HG03469 (cell line): ENCODE data around the gene IGF2.

Source experiments
- ATAC-seq: cut with Tn5 transposase; IDR thresholded peaks from one replicate; pipeline ENCODE4 v1.9.1; 2021; ENCODE audit warnings: mild to moderate bottlenecking, moderate library complexity, moderate number of reproducible peaks; ENCODE audit not compliant: unreplicated experiment

IGF2 gene

DNA sequence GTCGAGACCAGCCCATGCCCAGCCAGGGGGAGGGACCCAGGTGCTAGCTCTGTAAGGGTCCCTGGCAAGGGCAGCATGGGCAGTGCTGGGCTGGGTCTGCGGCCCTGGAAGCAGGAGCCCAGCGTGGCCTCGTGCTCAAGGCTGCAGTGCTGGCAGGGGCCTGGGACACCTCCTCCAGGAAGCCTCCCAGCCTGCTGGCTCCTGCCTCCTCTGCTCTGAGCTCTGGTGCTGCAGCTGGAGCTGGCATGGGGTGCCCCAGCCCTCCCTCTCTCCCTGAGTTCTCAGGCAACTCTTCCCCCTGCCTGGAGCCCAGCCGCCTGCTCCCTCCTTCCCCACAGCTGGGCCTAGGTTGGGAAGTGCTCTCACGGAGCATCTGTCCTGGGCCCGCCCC lies 15.0 kb upstream of the IGF2 start:
- no peak for ATAC-seq

DNA sequence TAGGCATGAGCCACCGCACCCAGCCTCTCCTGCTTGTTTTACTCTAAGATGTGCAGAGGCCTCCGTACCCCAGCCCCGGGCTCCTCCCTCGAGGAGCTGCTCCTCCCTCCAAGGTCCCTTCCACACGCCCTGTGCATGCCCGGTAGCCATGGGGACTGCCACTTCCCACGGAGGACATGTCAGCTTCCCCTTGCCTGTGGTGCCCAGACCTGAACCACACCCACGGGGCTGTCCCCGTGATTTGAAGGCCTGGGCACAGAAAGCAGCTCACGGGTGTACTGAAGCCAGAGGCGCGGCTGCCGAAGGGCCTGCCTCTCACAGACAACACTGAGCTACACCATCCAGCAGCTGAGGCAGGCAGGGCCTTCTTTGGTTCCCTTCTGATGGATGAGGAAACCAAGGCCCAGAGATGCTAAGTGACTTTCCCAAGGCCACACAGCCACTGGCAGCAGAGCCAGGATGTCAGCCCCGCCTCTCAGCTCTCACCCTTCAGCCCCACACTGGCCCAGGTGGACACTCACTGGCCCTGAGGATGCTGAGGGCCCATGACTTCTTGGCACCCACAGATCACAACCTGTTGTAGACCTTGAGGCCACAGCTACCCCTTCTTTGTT lies 14.5 kb upstream of the IGF2 start:
- ATAC-seq = no peak

DNA sequence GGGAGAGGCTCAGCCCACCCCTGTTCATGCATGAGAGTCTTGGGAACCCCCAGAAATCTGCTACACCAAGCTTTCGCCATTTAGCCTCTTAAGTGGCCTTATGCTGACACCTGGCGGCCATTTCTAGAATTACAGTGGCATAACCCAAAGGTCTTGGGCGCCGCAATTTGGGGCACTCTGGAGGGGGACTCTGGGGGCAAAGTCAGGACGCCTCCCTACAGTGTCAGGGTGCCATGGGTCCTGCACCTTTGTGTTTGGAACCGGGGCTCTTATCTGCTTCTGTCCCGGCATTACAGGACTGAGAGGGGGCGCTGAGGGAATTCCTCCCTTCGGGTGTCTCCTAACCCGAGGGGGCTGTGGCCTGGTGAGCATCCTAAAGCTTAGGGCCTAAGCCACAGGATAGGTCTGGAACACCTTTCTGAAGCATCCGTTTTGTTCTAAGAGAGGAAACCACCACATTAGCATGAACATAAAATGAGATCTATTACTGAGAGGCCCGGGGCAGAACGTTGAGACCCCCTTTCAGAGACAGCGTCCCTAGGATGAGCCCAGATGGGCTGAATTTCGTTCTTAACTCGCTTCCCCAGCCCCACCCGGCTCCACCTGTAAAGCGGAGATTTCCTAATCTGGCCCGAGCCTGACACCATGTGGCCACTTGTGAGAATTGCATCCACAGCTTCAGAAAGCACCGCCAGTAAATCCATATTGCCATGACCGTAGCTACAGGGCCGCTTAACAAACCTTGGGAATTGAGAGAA lies 12.5 kb upstream of the IGF2 start:
- ATAC-seq = no peak

DNA sequence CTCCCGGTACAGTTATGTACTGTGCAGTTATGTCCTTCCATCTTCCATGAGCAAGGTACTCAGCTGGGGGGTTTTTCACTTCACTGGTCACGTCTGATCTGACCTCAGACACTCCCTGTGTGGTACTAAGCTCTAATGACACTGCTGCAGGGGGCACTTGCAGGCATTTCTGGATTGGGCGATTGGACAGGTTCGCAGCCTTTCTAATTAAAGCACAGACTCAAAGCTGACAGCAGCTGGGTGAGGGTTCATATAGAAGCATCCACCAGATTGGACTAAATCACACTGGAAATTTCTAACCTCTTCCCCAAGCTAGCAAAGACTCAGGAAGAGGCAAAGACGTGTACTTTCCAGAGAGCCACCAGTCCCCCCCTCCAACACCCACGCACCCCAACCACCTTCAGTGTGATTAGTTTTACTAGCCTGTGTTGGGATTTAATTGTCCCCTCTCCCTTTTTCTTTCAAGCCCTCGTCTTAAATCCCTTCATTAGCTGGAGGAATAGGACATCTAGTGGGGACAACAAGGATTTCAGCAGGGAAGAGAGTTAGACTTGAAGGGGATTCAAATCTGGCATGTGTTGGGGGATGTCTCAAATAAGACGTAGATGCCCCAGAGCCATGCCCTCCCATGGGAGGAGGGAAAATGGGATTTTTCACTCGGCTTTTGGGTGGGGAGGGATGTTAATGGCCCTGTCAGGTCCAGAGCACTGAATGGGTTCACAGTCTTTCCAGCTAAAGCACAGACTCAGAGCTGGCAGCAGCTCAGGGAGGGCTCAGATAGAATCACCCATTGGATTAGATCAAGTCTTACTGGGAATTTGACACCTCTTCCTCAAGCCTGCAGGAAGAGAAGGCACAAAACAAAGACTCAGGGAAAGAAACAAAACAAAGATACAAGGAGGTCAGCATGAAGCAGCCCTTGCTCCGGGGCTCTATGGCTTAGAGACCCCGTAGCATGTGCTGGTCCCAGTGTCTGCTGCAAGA lies 11.0 kb upstream of the IGF2 start:
- ATAC-seq = no peak

DNA sequence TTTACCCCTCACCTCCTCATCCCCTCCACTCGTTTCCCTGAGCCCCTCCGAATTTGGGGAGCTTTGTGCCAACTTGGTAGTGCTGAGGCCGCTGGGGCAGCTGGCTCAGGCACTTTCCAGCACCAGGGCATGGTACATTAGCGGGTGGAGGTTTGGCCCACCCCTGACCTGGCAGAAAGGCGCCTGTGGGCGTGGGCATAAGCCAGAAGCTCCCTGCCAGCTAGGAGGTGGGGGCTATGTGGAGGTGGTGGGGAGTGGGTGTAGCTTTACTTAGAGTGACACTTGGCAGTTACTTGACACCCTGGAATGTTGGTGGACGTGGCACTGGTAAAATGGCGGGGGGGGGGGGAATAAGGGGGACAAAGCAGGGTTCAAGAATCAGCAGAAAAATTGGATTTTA lies 10.3 kb upstream of the IGF2 start:
- no peak for ATAC-seq

DNA sequence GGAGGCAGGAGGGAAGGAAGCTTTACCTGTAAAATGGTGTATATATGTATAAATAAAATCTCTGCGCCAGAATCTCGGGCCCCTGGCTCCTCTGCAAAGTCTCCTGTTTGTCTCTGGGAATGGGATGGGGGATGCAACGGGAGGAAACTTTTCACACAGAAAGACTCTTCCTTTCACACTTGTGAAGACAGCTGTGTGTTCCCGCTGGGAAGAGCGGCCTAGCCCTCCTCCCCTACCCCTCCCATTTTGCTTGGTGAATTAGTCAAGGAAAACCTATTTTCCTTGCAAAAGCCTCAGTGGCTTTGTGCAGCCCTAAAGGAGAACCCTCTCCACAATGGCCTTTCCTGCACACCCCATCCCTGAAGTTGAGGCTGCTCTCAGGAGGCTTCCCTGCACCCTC lies 9.4 kb upstream of the IGF2 start:
- no peak for ATAC-seq

DNA sequence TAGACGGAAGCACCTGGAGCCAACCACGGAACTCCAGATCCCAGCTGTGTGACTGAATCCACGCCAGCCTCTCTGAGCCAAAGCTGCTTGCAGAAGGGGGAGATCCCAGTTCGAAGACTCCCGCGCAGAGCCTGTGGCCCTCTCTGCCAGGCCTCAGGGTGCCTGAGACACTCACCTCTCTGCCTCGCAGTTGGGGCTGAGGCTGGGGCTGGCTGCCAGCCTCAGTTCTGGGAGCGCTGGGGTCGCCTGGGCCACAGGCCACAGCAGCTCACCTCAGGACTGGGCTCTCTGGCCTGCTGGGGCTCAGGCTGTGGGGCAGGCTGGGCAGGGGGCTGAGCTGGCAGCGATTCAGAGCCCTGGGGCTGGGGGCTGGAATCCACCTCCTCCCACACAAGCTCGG lies 8.2 kb upstream of the IGF2 start:
- no peak for ATAC-seq

DNA sequence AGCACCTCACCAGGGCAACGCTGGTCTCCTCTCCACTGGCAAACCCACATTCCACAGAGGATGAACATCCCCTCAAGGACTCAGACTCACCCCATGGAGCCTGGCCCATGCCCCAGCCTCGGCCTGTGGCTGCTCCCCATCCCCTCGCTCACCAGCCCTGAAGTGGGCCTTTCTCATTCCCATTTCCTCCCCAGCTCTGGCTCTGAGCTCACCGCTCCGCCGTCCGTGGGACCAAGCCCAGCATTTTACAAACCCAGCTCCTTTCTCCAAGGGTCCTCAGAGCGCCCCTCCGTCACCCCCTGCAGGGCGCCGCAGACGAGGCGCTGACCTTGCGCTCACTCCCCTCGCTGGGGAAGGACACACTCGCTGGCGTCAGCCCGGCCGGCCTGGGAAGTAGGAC lies 6.9 kb upstream of the IGF2 start:
- no peak for ATAC-seq

DNA sequence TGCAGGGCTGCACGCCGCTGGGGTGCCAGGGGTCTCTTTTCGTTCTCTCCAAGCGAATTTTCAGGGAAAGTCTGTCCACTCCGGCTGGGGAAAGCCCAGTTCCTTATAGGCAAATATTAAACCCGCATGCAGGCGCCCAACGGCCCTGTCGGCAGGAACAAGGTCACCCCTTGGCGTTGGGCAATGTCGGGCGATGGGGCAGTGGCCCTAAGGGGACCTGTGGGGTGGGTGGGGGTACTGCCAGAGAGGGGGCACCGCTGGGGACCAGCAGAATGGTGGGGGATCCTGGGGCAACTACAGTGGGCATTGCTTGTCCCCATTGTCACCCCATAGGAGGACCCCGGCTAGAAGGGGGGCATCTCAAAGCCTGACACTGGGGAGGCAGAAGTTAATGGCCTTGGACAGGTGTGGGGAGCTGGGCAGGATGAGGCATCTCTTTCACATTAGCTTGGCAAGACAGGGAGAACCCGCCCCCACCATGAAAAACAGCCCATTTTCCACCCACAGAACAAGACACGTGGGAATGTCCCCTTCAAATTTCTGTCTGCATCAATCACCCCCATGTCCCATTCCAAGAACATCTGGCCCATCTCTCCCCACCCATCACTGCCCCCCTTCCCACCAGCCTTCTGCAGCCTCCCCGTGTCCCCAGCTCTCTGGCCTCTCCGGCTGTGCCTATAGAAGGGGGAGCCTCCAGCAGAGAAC lies 5.5 kb upstream of the IGF2 start:
- ATAC-seq = no peak

DNA sequence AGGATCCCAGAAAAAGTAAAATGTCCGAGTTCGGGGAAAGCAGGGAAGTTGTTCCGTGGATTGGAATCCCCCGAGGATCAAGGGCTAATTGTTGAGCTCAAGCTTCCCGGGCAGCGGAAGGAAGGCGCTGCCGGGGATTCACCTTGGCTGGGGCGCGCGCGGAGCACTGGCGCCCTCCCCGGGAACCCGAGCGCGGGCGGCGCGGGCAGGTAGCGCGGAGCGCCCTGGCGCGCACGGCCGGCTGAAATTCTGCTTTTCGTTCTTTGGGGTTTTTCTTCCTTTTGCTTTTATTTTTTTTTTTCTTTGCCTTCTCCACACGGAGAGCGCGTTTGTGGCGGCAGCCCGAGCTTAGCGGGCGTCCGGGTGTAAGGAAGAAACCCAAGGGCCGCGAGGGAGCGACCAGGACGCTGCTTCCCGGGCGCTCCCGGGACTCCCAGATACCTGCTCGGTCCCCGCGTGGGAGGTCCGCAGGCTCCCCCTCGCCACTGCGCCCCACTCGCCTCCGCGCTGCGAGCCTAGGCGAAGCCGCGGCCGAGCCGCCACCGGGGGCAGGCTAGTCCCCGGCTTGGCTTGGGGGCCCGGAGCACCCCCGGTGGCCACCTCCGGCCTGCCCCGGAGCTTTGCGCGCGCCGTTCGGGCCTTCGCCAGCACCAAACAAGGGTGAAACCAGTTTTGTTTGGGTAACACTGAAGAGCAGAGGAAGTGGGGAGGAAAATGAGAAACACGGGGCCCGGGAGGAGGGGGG lies 4.8 kb upstream of the IGF2 start:
- ATAC-seq = no peak

DNA sequence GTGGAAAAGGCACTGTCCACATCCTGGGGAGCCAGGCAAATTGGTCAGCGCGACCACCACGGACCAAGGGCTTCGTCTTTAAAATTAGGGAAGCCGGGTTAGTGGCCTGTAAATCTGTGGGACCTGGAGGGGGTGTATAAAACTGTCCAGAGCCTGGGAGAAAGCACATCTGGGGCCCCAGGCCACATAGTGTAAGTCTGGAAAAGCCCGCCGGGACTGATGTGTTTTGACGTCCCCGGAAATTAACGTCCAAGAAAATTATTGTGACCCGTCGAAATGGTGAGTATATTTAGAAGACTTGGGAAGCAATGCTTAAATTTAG lies 4.2 kb upstream of the IGF2 start:
- no peak for ATAC-seq

DNA sequence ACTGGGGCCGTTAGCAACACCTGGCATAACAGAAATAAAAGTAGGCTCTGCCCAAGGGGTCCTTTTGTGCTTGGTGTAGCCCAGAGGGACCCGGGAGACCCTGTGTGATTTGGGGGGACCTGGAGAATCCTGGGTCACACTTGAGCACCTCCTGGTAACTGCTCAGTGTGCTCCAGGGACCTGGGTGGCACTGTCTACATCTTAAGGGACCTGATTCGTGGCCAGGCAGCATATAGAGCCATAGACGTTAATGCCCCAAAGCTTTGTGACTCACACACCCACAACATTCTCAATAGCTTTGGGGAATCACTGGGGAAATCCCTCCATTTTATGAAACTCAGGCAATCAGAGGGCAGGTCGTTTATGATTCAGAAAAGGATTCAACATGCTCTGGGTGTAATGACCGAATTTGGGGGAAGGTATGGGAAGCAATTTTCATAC lies 3.6 kb upstream of the IGF2 start:
- ATAC-seq = no peak

DNA sequence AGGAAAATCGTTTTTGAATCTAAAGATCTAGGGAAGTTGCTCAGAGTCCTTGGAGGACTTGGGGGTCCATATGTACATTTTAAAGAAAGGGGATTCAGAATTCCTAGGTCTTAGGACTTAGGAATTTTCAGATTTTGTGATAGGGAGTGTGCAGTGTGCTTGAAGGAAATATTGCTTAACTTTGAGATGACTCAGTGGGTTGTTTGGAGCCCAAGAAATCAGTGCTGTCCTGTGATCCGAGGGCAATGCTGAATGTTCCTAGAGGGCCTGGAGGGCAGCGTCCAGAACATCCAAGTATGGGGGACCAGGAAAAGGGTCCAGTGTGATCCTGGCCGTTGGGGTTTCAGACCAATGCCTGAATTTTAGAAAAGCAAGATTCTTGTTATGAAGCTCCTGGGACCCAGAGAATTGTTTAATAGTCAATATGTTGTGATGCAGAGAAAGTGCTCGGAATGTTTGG lies 3.1 kb upstream of the IGF2 start:
- no peak for ATAC-seq

DNA sequence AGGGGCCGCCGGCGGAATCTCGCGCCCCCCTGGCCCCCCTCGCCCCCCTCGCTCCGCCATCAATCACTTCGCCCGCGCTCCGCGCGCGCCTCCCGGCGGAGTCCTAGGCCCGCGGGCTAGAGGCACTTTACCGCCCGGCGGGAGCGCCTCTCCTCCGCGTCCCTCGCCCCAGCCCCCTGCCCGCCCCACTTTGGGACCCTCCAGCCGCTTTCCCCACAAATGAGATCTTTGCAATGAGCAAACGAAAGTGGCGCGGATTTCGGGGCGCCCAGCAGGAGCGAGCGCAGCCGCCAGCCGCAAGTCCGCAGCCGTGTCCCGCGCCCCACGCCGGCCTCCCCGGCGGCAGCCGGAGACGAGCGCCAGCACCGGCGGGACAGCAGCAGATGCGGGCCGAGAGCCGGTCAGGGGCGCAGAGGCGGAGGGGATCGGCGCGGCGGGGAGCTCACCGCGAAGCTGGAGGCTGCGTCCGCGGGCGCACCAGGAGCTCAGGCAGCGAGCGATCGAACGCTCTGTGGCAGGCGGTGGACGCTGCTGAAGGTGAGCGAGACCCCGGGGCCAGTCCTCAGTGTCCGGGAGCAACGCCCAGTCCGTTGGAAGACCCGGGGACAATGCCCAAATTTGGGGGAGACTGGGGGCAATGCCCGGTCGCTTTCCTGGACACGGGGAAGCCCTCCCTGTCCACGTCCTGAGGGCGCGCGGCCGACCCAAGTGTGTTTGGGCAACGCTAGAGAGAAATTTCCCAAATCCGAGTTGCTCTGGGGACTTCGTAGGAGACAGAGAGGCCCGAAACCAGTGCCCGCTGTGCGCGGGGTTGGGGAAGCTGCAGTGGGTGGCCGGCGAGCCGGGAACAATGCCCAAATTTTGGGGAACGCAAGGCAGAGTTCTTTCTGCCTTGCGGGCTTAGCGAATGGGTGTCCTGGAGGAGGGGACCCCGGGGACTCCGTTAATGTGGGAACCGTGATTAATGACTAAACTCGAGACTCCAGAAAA lies 1.5 kb upstream of the IGF2 start:
- no peak for ATAC-seq

DNA sequence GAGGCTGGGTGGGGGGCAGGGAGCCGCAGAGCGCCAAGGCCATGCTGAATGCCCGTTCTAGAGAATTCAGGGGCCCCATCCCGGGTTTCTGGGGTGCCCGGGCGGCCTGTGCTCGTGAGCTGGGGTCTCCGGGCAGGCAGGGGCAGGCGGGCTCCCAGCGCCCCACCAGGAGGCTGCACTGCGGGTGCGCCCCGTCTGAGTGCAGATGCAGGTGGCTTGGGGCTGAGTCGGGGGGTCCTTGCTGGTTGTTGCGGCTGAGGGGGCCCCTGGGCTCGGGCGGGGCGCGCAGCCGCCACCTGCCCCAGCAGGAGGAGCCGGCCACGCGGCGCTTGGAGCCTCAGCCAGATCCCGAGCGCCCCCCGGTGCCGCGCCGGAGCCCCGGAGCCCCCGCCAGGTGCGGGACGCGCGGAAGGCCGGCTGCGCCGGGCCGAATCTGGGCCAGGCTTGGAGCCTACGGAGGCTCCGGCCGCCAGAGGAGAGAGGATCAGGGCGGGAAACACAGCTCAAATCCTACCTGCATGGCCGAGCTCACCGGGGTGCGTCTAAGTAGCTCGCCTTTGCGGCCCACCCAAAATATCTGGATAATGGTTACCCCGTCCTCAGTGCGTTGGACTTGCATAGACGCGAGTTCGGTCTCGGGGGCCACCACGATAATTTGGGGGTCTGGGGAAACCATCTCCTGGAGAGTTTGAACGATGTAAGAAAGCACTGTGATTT lies 590 bp upstream of the IGF2 start:
- ATAC-seq = no peak

DNA sequence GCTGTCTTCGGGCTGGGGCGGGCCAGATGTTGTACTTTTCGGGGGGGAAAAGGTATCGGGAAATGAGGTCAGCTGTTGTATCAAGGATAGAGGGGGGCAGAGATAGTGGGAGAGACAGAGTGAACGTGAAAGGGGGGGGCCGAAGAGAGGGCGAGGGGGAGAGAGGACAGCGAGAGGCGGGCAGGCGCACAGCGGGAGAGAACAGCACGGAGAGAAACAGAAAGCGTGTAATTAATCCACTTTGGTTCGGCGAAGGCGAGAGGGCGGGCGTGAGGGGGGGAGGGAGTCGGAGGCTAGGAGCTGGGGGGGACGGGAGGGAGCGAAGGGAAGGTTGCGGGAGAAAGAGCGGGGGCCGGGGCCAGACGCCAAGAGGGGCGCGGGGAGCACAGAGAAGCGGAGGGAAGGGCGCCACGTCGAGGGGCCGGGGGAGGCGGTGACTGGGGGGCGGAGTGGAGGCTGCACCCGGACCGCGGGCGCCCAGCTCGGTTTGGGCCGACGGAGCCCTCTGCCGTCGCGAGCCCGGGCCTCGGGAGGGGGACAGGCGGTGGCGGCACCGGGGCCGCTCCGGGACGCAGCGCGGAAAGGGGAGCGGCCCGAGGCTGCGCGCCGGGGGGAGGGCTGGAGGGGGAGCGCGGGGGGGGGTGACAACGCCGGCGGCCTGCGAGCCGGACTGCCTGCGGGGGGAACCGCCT lies 612 bp downstream of the IGF2 start:
- ATAC-seq = no peak

DNA sequence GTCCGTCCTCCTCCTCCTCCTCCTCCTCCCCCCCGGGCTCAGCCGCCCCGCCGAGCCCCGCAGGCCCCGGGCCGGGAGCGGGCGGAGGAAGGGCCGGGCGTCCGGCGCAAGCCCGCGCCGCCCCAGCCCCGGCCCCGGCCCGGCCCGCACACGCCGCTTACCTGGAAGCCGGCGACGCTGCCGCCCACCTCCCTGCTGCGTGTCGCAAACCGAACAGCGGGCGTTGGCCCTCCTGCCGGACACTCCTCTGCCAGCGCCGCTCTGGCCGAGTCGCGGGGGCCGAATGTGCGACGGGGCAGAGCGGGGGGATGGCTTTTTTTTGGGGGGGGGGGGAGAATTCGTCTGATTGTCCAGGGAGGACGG lies 1.1 kb downstream of the IGF2 start:
- ATAC-seq = no peak
